Ovary (tissue), 3 donors: ENCODE measurements around the gene SLC38A3.
"Not testable (repeated sequence)": the region's sequence is repeated elsewhere in the genome, so short reads cannot be mapped to it uniquely, and the experiment has no call there.

Source experiments
- CTCF ChIP-seq, 3 donors: fragments of 450-650 bp in 2 of 3; fragments of 200-600 bp in 1 of 3; IDR thresholded peaks; one replicate each; pipeline versions ENCODE4 v1.5.1 to v1.8.0; 2016 to 2022; ENCODE audit warnings: antibody characterized with exemption in 3 of 3, mild to moderate bottlenecking in 1 of 3
- POLR2A ChIP-seq: fragments of 450-650 bp; IDR thresholded peaks from one replicate; pipeline ENCODE4 v1.6.1; 2017; ENCODE audit warnings: antibody characterized with exemption, mild to moderate bottlenecking, moderate library complexity
- donor health status: DM: no; HTN: no; CAD: no.

- TF ChIP-seq CTCF (IDR thresholded peaks at IDR 0.05); POLR2A: not testable (repeated sequence)
Observed at GRCh38 chr3:50228184-50228763, 23.2 kb downstream of the SLC38A3 start.
